ENCODE results near the gene TRAPPC2L.
"Not testable (repeated sequence)": the region's sequence is repeated elsewhere in the genome, so short reads cannot be mapped to it uniquely, and the experiment has no call there.

TRAPPC2L gene

GRCh38 chr16:88888461-88889387 is 31.8 kb downstream of the TRAPPC2L start:
- TF ChIP-seq CTCF (conservative IDR thresholded peaks at IDR 0.05; ENCODE audit: control insufficient read depth, insufficient read depth, low read depth, low read length): no peak
- H3K4me3 ChIP-seq (ENCODE audit: control insufficient read depth, low read depth, low read length): no peak overlapping the region
- no peak for DNase-seq (ENCODE audit: low read depth)

DNA sequence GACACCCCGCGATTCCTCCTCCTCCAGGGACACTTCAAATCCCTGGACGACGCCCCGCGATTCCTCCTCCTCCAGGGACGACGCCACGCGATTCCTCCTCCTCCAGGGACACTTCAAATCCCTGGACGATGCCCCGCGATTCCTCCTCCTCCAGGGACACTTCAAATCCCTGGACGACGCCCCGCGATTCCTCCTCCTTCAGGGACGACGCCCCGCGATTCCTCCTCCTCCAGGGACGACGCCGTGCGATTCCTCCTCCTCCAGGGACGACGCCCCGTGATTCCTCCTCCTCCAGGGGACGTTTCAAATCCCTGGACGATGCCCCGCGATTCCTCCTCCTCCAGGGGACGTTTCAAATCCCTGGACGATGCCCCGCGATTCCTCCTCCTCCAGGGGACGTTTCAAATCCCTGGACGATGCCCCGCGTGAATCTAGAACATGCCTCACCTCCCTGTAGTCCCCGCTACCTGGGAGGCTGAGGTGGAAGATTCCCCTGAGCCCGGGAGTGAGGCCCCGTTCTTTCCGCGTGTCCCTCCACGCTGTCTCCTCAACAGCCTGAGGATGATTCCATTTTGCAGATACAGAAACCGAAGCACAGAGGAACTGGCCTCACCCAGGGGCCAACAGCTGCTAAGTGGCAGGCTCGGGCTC is 32.9 kb downstream of the TRAPPC2L start:
- DNase-seq (ENCODE audit: low read depth); H3K4me3 ChIP-seq (ENCODE audit: control insufficient read depth, low read depth, low read length): not testable (repeated sequence)

GRCh38 chr16:88891083-88891482 is 34.2 kb downstream of the TRAPPC2L start:
- no peak overlapping the region for H3K4me3 ChIP-seq (ENCODE audit: control insufficient read depth, low read depth, low read length)
- no peak for TF ChIP-seq CTCF (conservative IDR thresholded peaks at IDR 0.05; ENCODE audit: control insufficient read depth, insufficient read depth, low read depth, low read length)
- no peak for DNase-seq (ENCODE audit: low read depth)

GRCh38 chr16:88892065-88892464 is 35.1 kb downstream of the TRAPPC2L start:
- TF ChIP-seq CTCF (conservative IDR thresholded peaks at IDR 0.05; ENCODE audit: control insufficient read depth, insufficient read depth, low read depth, low read length): no peak
- no peak overlapping the region for H3K4me3 ChIP-seq (ENCODE audit: control insufficient read depth, low read depth, low read length)
- DNase-seq (ENCODE audit: low read depth): no peak

DNA sequence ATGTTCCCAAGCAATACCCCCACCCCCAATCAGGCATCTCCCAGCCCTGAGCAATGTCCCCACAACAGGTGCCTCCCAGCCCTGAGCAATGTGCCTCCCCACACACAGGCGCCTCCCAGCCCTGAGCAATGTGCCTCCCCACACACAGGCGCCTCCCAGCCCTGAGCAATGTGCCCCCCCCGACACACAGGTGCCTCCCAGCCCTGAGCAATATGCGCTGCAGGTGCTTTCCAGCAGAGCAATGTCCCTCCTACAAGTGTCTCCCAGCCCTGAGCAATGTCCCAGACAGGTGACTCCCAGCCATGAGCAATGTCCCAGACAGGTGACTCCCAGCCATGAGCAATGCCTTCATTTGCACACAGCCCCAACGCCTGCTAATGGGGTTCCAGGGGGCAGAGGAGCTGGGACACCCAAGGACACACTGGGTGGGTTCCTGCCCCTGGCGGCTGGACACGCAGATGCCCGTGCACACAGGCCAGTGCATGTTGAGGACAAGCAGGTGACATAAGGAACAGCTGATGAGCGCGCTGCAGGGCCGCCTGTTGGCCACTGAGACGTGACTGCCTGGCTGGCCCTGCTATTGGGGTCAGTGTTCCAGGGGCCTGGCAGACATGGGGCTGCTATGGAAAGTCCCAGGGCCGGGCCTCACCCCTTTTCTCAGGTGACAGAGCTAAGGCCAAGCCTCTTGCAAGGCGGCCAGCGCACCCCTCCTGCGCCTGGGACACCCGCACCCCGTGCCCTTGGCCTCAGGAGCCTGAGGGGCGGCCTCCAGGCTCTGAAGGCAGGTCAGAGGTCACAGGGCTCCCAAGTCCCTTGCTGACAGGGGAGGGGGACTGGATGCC is 36.4 kb downstream of the TRAPPC2L start:
- no peak for TF ChIP-seq CTCF (conservative IDR thresholded peaks at IDR 0.05; ENCODE audit: control insufficient read depth, insufficient read depth, low read depth, low read length)
- no peak overlapping the region for H3K4me3 ChIP-seq (ENCODE audit: control insufficient read depth, low read depth, low read length)

GRCh38 chr16:88894266-88894665 is 37.3 kb downstream of the TRAPPC2L start:
- DNase-seq (ENCODE audit: low read depth); H3K4me3 ChIP-seq (ENCODE audit: control insufficient read depth, low read depth, low read length): not testable (repeated sequence)

More for the DNA sequence above, 36.4 kb downstream of the TRAPPC2L start:
- no peak for DNase-seq (ENCODE audit: low read depth)

DNA sequence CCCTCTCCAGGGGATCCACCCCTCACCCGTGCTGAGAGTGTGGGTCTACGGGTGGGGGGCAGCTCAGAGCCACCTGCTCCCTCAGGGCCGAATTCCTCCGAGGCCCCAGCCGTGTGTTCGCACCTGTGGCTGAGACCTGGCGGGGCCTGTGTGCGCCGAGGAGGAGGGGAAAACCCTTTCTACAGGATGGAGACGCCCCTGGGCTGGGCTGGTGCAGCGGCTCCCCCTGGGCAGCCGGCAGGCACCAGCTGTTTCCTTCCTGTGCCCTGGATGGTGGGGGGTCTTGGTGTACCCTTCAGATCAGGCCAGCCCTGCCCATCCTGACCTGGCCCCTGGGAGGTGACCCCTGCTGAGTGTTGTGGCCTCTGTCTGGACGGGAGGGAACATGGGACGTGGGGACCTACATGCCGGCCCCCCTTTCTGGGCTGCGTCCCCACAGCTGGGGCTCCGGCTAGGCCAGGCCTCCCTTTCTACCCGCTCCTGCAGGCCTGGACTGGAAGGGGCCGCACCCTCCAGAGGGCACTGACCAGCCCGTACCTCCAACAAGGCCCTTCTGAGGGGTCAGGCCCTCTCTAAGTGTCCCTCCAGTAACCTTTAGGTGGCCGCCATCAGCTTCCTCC is 37.9 kb downstream of the TRAPPC2L start:
- DNase-seq (ENCODE audit: low read depth): no peak
- no peak for TF ChIP-seq CTCF (conservative IDR thresholded peaks at IDR 0.05; ENCODE audit: control insufficient read depth, insufficient read depth, low read depth, low read length)
- H3K4me3 ChIP-seq (ENCODE audit: control insufficient read depth, low read depth, low read length): no peak overlapping the region
